GM12878 (cell line): ENCODE results near the gene ZNF423. TPM values are rescaled to one million over a fixed set of nuclear protein-coding genes. Genes with fewer than 3 reads are reported as not detected.

Source experiments
- ATAC-seq: fragments of 200-7000 bp; cut with Tn5 transposase; 3 replicates; pipeline ENCODE4 v1.9.1; 2020; ENCODE audit warnings: mild to moderate bottlenecking, moderate library complexity
- BruUV-seq: library from RNA; stranded (reverse); fragments of 400-500 nt; replicated peaks from 2 replicates; lab custom pipeline; 2021; lab: Mats Ljungman, UMichigan
- CTCF ChIA-PET: fragments of 300-600 bp; sonication (Branson Sonifier 250); formaldehyde crosslinking; extraction: SDS; loops from one replicate; lab custom pipeline; 2021; ENCODE audit warnings: inconsistent platforms; lab: Yijun Ruan, JAX
- POLR2A ChIA-PET: fragments of 350-600 bp; formaldehyde crosslinking; extraction: SDS; loops from one replicate; lab custom pipeline; 2021; ENCODE audit warnings: inconsistent platforms; lab: Charles Lee
- RAD21 ChIA-PET: fragments of 300-600 bp; sonication (Branson Sonifier 250); formaldehyde crosslinking; loops from one replicate; lab custom pipeline; 2023; ENCODE audit warnings: antibody characterized with exemption; ENCODE audit not compliant: unreplicated experiment; lab: Charles Lee
- SMC1A ChIA-PET: fragments of 300-600 bp; sonication (Branson Sonifier 250); formaldehyde crosslinking; loops from one replicate; lab custom pipeline; 2023; ENCODE audit not compliant: unreplicated experiment, uncharacterized antibody; lab: Charles Lee
- DNase-seq: peaks from one replicate; pipeline ENCODE4 v3.0.0-alpha.2; 2011; ENCODE audit warnings: low read depth, low spot score
- FAIRE-seq: peaks from 3 replicates; lab custom pipeline; 2011; peaks lifted over from hg19 to GRCh38; lab: Jason Lieb, UNC
- H2AFZ ChIP-seq: 2 replicates; pipeline ENCODE4 v1.6.0; 2011; ENCODE audit warnings: low read depth, low read length, control low read depth; ENCODE audit not compliant: control insufficient read depth
- H3K27ac ChIP-seq: 2 replicates; pipeline ENCODE4 v1.5.1; 2011; ENCODE audit warnings: control low read depth; ENCODE audit not compliant: control insufficient read depth, insufficient read depth
- H3K27me3 ChIP-seq, 2 experiments: replicated peaks in 1 of 2; 2 replicates each; pipeline versions ENCODE4 v1.6.0 to v1.6.1; 2011; ENCODE audit warnings: low read length in 1 of 2; ENCODE audit not compliant: control insufficient read depth in 2 of 2, insufficient read depth in 2 of 2
- H3K36me3 ChIP-seq, 2 experiments: 2 replicates each; pipeline ENCODE4 v1.5.1; 2011; ENCODE audit warnings: low read length in 1 of 2; ENCODE audit not compliant: control insufficient read depth in 2 of 2, insufficient read depth in 2 of 2
- H3K4me1 ChIP-seq: 2 replicates; pipeline ENCODE4 v1.6.1; 2011; ENCODE audit warnings: mild to moderate bottlenecking, low read length, moderate library complexity, mixed read lengths; ENCODE audit not compliant: control insufficient read depth, insufficient read depth
- H3K4me2 ChIP-seq: 2 replicates; pipeline ENCODE4 v1.6.0; 2011; ENCODE audit warnings: control low read depth; ENCODE audit not compliant: control insufficient read depth, insufficient read depth
- H3K4me3 ChIP-seq: fragments of 200-600 bp; sonication (generic); 2 replicates; pipeline ENCODE4 v1.5.1; 2016
- H3K79me2 ChIP-seq: 2 replicates; pipeline ENCODE4 v1.6.0; 2011; ENCODE audit warnings: low read length; ENCODE audit not compliant: control insufficient read depth, insufficient read depth
- H3K9ac ChIP-seq: 2 replicates; pipeline ENCODE4 v1.8.0; 2011; ENCODE audit warnings: low read length, control low read depth, mixed read lengths; ENCODE audit not compliant: control insufficient read depth, insufficient read depth
- H3K9me3 ChIP-seq: replicated peaks from 3 replicates; pipeline ENCODE4 v1.5.1; 2011; ENCODE audit warnings: mild to moderate bottlenecking, low read length; ENCODE audit not compliant: control insufficient read depth, insufficient read depth
- H4K20me1 ChIP-seq: 2 replicates; pipeline ENCODE4 v1.6.0; 2011; ENCODE audit not compliant: control insufficient read depth, insufficient read depth
- BMI1 ChIP-seq: fragments of 450-650 bp; IDR thresholded peaks from 2 replicates; pipeline ENCODE4 v1.6.1; 2016; ENCODE audit warnings: mild to moderate bottlenecking, moderate library complexity, borderline replicate concordance
- CREM ChIP-seq: IDR thresholded peaks from 2 replicates; pipeline ENCODE4 v1.6.1; 2014; ENCODE audit warnings: antibody characterized with exemption, low read depth
- NFXL1 ChIP-seq: fragments of 450-650 bp; IDR thresholded peaks from 2 replicates; pipeline ENCODE4 v1.6.1; 2017; ENCODE audit warnings: antibody characterized with exemption, mild to moderate bottlenecking, borderline replicate concordance
- NR2F1 ChIP-seq: fragments of 450-650 bp; conservative IDR thresholded peaks from 2 replicates; pipeline ENCODE4 v1.6.1; 2017; ENCODE audit warnings: mild to moderate bottlenecking
- RELA ChIP-seq: fragments of 450-650 bp; IDR thresholded peaks from 2 replicates; pipeline ENCODE4 v1.8.0; 2014; ENCODE audit warnings: borderline replicate concordance; ENCODE audit not compliant: partially characterized antibody
- RELB ChIP-seq: fragments of 450-650 bp; IDR thresholded peaks from 2 replicates; pipeline ENCODE4 v1.6.1; 2017; ENCODE audit warnings: low read depth, mild to moderate bottlenecking, moderate library complexity
- SREBF2 ChIP-seq: IDR thresholded peaks from 2 replicates; pipeline ENCODE4 v1.6.1; 2012; ENCODE audit warnings: mild to moderate bottlenecking, low read length
- TCF7 ChIP-seq: IDR thresholded peaks from 2 replicates; pipeline ENCODE4 v1.6.1; 2014; ENCODE audit warnings: antibody characterized with exemption, borderline replicate concordance
- ZNF207 ChIP-seq: fragments of 450-650 bp; IDR thresholded peaks from 2 replicates; pipeline ENCODE4 v1.6.1; 2014; ENCODE audit warnings: antibody characterized with exemption, mild to moderate bottlenecking, borderline replicate concordance
- ZNF274 ChIP-seq: IDR thresholded peaks from one replicate; pipeline ENCODE4 v1.8.0; 2011; ENCODE audit not compliant: insufficient read length, insufficient read depth
- ZNF384 ChIP-seq: IDR thresholded peaks from 2 replicates; pipeline ENCODE4 v1.6.1; 2012; ENCODE audit warnings: low read depth, mild to moderate bottlenecking, low read length, improper control_type of control experiment, borderline replicate concordance
- WGBS: methylation state at CpG from one replicate; pipeline ENCODE4 v1.1.6; 2016; ENCODE audit warnings: low lambda C conversion rate; ENCODE audit not compliant: insufficient replicate concordance, insufficient coverage; ENCODE audit errors: missing lambda C conversion rate; 5-methylcytosine and 5-hydroxymethylcytosine counted together
- in situ Hi-C: fragments of 300-500 bp; cut with MboI; formaldehyde crosslinking; loops from 9 replicates; pipeline ENCODE4 v1.14.3; 2018; ENCODE audit warnings: mixed read lengths
- intact Hi-C: fragments of 100-400 bp; cut with micrococcal nuclease; formaldehyde crosslinking; loops from one replicate; pipeline ENCODE4 v1.14.2; 2022; ENCODE audit not compliant: unreplicated experiment
- polyA plus RNA-seq, 11 experiments: library from polyadenylated mRNA; depleted of rRNA in 4 of 11; unstranded in 6 of 11; stranded (reverse) in 5 of 11; fragments of >200 nt; fragmentation: Nextera tagmentation in 4 of 11; fragmentation: Illumina TruSeq in 1 of 11; extraction: Ambion mirVana in 4 of 11; extraction: Trizol in 1 of 11; gene quantifications; 1 replicate in 1 of 11; 2 replicates in 10 of 11; pipeline versions ENCODE4 v1.2.1 to v1.2.3, GENCODE V29; 2011 to 2016; ENCODE audit warnings: inconsistent platforms in 2 of 11, missing spikeins in 2 of 11, low read depth in 1 of 11
- total RNA-seq, 4 experiments: library from RNA; depleted of rRNA in 3 of 4; stranded (reverse); fragments of >200 nt in 3 of 4; fragmentation: Illumina TruSeq in 1 of 4; extraction: Trizol in 1 of 4; gene quantifications; 2 replicates each; pipeline versions ENCODE4 v1.2.1 to v1.2.3, GENCODE V29; 2013 to 2021
- TF ChIP-seq, protein P1 (sequence below): fragments of 450-650 bp; IDR thresholded peaks from 2 replicates; pipeline ENCODE4 v1.6.1; 2017; ENCODE audit warnings: antibody characterized with exemption, mild to moderate bottlenecking, moderate library complexity
- TF ChIP-seq, protein P2 (sequence below): fragments of 450-650 bp; IDR thresholded peaks from 2 replicates; pipeline ENCODE4 v1.6.1; 2017; ENCODE audit warnings: mild to moderate bottlenecking, moderate library complexity

Gene ZNF423
- total and polyA plus RNA-seq, 10 of the 15 experiments (the other 5 are each of a cell fraction or from before 2014, with no cell fraction given), result 0.03 to 0.64 (median 0.10) TPM

GRCh38 chr16:49766225-49766624, 89.7 kb downstream of the ZNF423 start:
- Histone ChIP-seq H3K36me3 (no peaks in the 10 kb centered on the region), H3K4me1 (no peaks in the 10 kb centered on the region), H3K4me3 (no peak overlapping the region), H3K27me3 (no peaks in the 10 kb centered on the region; a peak in 3 of 4 replicates), H3K9ac (no peak overlapping the region), H4K20me1 (no peaks in the 10 kb centered on the region), H3K27ac (no peak overlapping the region), H3K9me3 (no peaks in the 10 kb centered on the region), H2AFZ (no peak overlapping the region), H3K79me2 (no peaks in the 10 kb centered on the region), H3K4me2 (no peak overlapping the region)
- FAIRE-seq, result no peak
- TF ChIP-seq RELB (no peak), RELA (no peak), ZNF274 (no peak), ZNF384 (no peak), SREBF2 (no peak), ZNF207 (no peak), NFXL1 (no peak), BMI1 (no peak), TCF7 (no peak), CREM (no peak), NR2F1 (no peak)
- TF ChIP-seq, protein P1, sequence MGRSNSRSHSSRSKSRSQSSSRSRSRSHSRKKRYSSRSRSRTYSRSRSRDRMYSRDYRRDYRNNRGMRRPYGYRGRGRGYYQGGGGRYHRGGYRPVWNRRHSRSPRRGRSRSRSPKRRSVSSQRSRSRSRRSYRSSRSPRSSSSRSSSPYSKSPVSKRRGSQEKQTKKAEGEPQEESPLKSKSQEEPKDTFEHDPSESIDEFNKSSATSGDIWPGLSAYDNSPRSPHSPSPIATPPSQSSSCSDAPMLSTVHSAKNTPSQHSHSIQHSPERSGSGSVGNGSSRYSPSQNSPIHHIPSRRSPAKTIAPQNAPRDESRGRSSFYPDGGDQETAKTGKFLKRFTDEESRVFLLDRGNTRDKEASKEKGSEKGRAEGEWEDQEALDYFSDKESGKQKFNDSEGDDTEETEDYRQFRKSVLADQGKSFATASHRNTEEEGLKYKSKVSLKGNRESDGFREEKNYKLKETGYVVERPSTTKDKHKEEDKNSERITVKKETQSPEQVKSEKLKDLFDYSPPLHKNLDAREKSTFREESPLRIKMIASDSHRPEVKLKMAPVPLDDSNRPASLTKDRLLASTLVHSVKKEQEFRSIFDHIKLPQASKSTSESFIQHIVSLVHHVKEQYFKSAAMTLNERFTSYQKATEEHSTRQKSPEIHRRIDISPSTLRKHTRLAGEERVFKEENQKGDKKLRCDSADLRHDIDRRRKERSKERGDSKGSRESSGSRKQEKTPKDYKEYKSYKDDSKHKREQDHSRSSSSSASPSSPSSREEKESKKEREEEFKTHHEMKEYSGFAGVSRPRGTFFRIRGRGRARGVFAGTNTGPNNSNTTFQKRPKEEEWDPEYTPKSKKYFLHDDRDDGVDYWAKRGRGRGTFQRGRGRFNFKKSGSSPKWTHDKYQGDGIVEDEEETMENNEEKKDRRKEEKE, result no peak
- TF ChIP-seq, protein P2, sequence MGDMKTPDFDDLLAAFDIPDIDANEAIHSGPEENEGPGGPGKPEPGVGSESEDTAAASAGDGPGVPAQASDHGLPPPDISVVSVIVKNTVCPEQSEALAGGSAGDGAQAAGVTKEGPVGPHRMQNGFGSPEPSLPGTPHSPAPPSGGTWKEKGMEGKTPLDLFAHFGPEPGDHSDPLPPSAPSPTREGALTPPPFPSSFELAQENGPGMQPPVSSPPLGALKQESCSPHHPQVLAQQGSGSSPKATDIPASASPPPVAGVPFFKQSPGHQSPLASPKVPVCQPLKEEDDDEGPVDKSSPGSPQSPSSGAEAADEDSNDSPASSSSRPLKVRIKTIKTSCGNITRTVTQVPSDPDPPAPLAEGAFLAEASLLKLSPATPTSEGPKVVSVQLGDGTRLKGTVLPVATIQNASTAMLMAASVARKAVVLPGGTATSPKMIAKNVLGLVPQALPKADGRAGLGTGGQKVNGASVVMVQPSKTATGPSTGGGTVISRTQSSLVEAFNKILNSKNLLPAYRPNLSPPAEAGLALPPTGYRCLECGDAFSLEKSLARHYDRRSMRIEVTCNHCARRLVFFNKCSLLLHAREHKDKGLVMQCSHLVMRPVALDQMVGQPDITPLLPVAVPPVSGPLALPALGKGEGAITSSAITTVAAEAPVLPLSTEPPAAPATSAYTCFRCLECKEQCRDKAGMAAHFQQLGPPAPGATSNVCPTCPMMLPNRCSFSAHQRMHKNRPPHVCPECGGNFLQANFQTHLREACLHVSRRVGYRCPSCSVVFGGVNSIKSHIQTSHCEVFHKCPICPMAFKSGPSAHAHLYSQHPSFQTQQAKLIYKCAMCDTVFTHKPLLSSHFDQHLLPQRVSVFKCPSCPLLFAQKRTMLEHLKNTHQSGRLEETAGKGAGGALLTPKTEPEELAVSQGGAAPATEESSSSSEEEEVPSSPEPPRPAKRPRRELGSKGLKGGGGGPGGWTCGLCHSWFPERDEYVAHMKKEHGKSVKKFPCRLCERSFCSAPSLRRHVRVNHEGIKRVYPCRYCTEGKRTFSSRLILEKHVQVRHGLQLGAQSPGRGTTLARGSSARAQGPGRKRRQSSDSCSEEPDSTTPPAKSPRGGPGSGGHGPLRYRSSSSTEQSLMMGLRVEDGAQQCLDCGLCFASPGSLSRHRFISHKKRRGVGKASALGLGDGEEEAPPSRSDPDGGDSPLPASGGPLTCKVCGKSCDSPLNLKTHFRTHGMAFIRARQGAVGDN, result no peak
- BruUV-seq, result no TSS peak
- 22% methylated on average over 6 of the region's 6 CpGs for WGBS
- in situ Hi-C loops, result no loop called here
- POLR2A ChIA-PET, result no interaction called here
- intact Hi-C loops, result no loop called here
- SMC1A ChIA-PET, result no interaction called here
- ATAC-seq, result no peak
- CTCF ChIA-PET, result no interaction called here
- RAD21 ChIA-PET, result no interaction called here
- DNase-seq, result no peak
